Gastrocnemius medialis (tissue), 4 donors: ENCODE results near the gene ZNF423.

Source experiments
- POLR2A ChIP-seq, 2 donors: fragments of 450-650 bp; IDR thresholded peaks; one replicate each; pipeline ENCODE4 v1.6.1; 2017; ENCODE audit warnings: antibody characterized with exemption in 2 of 2, mild to moderate bottlenecking in 2 of 2, moderate library complexity in 2 of 2
- TF ChIP-seq, protein P1 (sequence below), 5 experiments: fragments of 450-650 bp in 3 of 5; fragments of 200-600 bp in 2 of 5; sonication (generic) in 2 of 5; IDR thresholded peaks in 4 of 5; conservative IDR thresholded peaks in 1 of 5; 1 replicate in 4 of 5; 2 replicates in 1 of 5; pipeline ENCODE4 v1.5.1; 2016 to 2019; ENCODE audit warnings: antibody characterized with exemption in 5 of 5, mild to moderate bottlenecking in 3 of 5, moderate library complexity in 3 of 5

DNA sequence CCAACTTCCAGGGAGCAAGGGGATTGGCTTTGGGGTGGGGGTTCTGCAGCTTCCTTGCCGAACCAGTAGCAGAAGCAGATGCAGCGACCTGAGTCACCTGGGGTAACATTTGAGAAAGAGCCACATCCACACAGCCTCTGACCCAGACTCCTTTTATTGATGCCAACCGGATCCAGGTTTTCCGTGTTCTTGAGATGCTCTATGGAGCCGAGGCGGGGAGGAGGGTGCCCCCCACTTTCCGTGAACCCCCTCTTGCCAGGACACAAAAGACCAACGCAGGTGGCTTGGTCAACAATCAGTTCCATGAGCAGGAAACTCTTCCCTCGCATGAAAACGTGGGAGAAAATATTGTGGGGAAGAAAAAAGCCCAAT lies 356.5 kb downstream of the ZNF423 start:
- TF ChIP-seq POLR2A (IDR thresholded peaks at IDR 0.05), result no peak
- TF ChIP-seq, protein P1, sequence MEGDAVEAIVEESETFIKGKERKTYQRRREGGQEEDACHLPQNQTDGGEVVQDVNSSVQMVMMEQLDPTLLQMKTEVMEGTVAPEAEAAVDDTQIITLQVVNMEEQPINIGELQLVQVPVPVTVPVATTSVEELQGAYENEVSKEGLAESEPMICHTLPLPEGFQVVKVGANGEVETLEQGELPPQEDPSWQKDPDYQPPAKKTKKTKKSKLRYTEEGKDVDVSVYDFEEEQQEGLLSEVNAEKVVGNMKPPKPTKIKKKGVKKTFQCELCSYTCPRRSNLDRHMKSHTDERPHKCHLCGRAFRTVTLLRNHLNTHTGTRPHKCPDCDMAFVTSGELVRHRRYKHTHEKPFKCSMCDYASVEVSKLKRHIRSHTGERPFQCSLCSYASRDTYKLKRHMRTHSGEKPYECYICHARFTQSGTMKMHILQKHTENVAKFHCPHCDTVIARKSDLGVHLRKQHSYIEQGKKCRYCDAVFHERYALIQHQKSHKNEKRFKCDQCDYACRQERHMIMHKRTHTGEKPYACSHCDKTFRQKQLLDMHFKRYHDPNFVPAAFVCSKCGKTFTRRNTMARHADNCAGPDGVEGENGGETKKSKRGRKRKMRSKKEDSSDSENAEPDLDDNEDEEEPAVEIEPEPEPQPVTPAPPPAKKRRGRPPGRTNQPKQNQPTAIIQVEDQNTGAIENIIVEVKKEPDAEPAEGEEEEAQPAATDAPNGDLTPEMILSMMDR (IDR thresholded peaks at IDR 0.05 in 4 of 5, conservative IDR thresholded peaks at IDR 0.05 in 1 of 5), result no peak
